Measurements from ENCODE around the gene MBLAC1. TPM values are rescaled to one million over a fixed set of nuclear protein-coding genes. Genes with fewer than 3 reads are reported as not detected.
A peak's percentile ranks its signal among the peaks of the same experiment; 100 is the strongest.

Gene MBLAC1
- total RNA-seq, 6 donors from 2014 or later = 1.0 to 11.4 (median 3.3) TPM

DNA sequence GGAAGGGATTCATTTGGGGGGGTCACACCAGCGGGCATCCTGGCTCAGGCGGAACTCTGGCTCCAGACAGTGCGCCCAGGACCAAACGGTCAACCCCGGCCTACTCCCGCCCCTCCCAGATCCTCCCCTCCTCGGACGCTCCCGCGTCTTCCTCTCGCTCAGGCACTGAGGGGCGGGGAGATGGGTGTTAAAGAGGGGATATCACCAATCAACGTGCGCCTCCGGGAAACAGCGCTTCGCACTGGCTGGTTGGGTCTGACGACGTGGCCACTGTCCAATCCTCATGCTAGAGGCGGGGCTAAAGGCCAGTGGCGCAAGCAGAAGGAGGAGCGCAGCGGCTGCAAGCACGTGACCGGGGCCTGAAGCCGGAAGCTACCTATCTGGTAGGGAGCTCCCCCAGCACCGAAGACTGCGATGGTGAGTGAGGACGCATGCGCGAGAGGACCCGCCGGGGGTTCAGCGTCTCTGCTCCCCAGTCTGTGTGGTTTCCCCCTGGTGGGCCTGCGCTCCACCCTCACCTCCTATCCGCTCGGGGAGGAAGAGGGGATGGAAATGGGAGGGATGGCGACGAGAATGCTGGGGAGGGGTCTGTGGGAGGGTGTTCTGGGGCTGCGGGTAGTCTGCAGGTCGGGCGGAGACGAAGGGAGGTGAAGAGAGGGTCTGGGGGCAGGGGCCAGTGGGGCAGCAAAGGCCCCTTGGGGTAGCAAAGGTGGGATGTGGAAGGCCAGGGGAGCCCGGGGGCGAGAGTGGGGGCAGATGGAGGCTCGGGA, 22.0 kb downstream of the MBLAC1 start, which contains the start of gene LAMTOR4:
Gene LAMTOR4, plus strand, starts transcription at position 360 of the 770 bp plus-strand sequence. Its CDS starts 55 bp downstream, at position 415.
- Histone ChIP-seq H3K27me3 (no peaks in the 10 kb centered on the region), H3K27ac (peak within 1 kb of the TSS; percentile 79 to 99 (median 92)), H3K4me1 (peaks cover 14 to 31% (median 22%) of the 10 kb centered on the region in 4 donors), H3K9me3 (no peaks in the 10 kb centered on the region), H3K4me3 (peak within 1 kb of the TSS; percentile 90 to 97 (median 92)), H3K36me3 (peaks cover 0 to 12% (median 9%) of the 10 kb centered on the region in 4 donors)
- peak; percentile 99 to 100 for ATAC-seq (ENCODE audit: low FRiP score in 2 of 2)
- TF ChIP-seq POLR2A (IDR thresholded peaks at IDR 0.05) = peak in 2 of 4 donors; percentile 64 to 81
- TF ChIP-seq POLR2AphosphoS5 (IDR thresholded peaks at IDR 0.05) = peak; percentile 85 to 87
- TF ChIP-seq EP300 (IDR thresholded peaks at IDR 0.05) = no peak
- peak in 2 of 6 experiments; percentile 24 to 32 for TF ChIP-seq CTCF (IDR thresholded peaks at IDR 0.05)
- DNase-seq = peak; percentile 94 to 100
- 0% methylated on average over 15 to 43 of the region's 46 CpGs for WGBS, 2 donors

- Histone ChIP-seq H3K27me3 (no peaks in the 10 kb centered on the region), H3K27ac (peak overlapping the region in 2 of 4 donors; percentile 6 to 64), H3K4me3 (no peak overlapping the region), H3K4me1 (peaks cover 19 to 54% (median 35%) of the 10 kb centered on the region in 4 donors), H3K9me3 (no peaks in the 10 kb centered on the region), H3K36me3 (peaks cover 3 to 45% (median 36%) of the 10 kb centered on the region in 4 donors)
- peak in 1 of 2 donors; percentile 52 for DNase-seq
- ATAC-seq (ENCODE audit: low FRiP score in 2 of 2) = no peak
- TF ChIP-seq CTCF (IDR thresholded peaks at IDR 0.05) (no peak), EP300 (IDR thresholded peaks at IDR 0.05) (no peak), POLR2AphosphoS5 (IDR thresholded peaks at IDR 0.05) (no peak), POLR2A (IDR thresholded peaks at IDR 0.05) (no peak)
Measured at GRCh38 chr7:100152404-100152803, 25.6 kb downstream of the MBLAC1 start.

DNA sequence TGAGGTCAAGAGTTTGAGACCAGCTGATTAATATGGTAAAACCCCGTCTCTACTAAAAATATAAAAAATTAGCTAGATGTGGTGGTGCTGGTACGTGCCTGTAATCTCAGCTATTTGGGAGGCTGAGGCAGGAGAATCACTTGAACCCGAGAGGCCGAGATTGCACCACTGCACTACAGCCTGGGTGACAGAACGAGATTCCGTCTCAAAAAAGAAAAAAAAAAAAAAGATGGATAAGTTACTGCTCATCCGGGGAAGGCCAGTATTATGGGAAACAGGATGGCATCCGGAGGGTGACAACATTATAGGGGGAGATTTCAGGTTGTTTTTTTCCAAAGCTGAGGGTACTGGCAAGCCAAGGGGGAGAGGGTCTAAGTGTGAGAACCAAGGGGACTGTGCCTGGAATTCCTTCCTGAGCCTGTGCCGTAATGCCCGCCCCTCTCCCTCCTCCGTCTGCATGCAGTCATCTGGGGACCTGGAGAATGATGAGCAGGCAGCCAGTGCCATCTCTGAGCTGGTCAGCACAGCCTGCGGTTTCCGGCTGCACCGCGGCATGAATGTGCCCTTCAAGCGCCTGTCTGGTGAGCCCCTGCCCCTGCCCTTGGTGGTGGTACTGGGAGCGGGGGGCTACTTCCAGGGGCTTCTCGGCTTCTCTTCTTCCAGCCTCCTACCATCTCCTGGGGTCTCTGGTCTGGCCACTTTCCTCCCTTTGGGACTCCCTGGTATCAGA, 26.3 kb downstream of the MBLAC1 start:
- Histone ChIP-seq H3K9me3 (no peaks in the 10 kb centered on the region), H3K4me3 (no peak overlapping the region), H3K36me3 (peaks cover 3 to 45% (median 36%) of the 10 kb centered on the region in 4 donors), H3K4me1 (peaks cover 23 to 59% (median 41%) of the 10 kb centered on the region in 4 donors), H3K27ac (peak overlapping the region in 1 of 4 donors; percentile 64), H3K27me3 (no peaks in the 10 kb centered on the region)
- TF ChIP-seq POLR2AphosphoS5 (IDR thresholded peaks at IDR 0.05) (no peak), EP300 (IDR thresholded peaks at IDR 0.05) (no peak), POLR2A (IDR thresholded peaks at IDR 0.05) (no peak), CTCF (IDR thresholded peaks at IDR 0.05) (no peak)
- 89 to 90% methylated on average over 13 to 15 of the region's 18 CpGs for WGBS, 2 donors
- DNase-seq (peak in 1 of 2 donors; percentile 54), ATAC-seq (ENCODE audit: low FRiP score in 2 of 2) (no peak)

- Histone ChIP-seq H3K4me3 (no peak overlapping the region), H3K9me3 (no peaks in the 10 kb centered on the region), H3K27me3 (no peaks in the 10 kb centered on the region), H3K36me3 (peaks cover 3 to 45% (median 36%) of the 10 kb centered on the region in 4 donors), H3K27ac (no peak overlapping the region), H3K4me1 (peaks cover 21 to 59% (median 42%) of the 10 kb centered on the region in 4 donors)
- no peak for ATAC-seq (ENCODE audit: low FRiP score in 2 of 2)
- no peak for DNase-seq
- TF ChIP-seq POLR2AphosphoS5 (IDR thresholded peaks at IDR 0.05) = no peak
- TF ChIP-seq POLR2A (IDR thresholded peaks at IDR 0.05) = no peak
- TF ChIP-seq CTCF (IDR thresholded peaks at IDR 0.05) = no peak
- TF ChIP-seq EP300 (IDR thresholded peaks at IDR 0.05) = no peak
- WGBS, 2 donors = 80 to 83% methylated on average over 15 to 16 of the region's 16 CpGs
Measured at GRCh38 chr7:100153708-100154535, 27.2 kb downstream of the MBLAC1 start.
